ENCODE data around the gene JAG1.

DNA sequence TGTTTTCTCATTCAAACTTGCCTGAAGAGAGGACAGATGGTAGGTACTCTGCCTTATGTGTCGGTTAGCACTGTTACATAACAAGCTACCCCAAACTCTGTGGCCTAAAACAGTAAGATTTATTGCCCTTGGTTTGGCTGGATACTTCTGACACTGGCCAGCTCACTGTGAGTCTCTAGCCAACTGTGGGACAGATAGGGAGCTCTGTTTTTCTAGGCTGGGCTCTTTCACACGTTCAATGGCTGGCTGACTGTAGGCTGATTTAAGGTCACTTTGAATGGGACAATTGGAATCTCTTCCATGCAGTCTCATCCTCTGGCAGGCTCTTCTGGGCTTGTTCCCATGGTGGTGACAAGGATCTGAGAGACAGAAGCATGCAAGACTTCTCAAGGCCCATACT lies 39.4 kb upstream of the JAG1 start:
- TF ChIP-seq, protein P1, sequence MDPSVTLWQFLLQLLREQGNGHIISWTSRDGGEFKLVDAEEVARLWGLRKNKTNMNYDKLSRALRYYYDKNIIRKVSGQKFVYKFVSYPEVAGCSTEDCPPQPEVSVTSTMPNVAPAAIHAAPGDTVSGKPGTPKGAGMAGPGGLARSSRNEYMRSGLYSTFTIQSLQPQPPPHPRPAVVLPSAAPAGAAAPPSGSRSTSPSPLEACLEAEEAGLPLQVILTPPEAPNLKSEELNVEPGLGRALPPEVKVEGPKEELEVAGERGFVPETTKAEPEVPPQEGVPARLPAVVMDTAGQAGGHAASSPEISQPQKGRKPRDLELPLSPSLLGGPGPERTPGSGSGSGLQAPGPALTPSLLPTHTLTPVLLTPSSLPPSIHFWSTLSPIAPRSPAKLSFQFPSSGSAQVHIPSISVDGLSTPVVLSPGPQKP (IDR thresholded peaks at IDR 0.05; ENCODE audit: borderline replicate concordance, low read depth, low read length): no peak
- TF ChIP-seq, protein P2, sequence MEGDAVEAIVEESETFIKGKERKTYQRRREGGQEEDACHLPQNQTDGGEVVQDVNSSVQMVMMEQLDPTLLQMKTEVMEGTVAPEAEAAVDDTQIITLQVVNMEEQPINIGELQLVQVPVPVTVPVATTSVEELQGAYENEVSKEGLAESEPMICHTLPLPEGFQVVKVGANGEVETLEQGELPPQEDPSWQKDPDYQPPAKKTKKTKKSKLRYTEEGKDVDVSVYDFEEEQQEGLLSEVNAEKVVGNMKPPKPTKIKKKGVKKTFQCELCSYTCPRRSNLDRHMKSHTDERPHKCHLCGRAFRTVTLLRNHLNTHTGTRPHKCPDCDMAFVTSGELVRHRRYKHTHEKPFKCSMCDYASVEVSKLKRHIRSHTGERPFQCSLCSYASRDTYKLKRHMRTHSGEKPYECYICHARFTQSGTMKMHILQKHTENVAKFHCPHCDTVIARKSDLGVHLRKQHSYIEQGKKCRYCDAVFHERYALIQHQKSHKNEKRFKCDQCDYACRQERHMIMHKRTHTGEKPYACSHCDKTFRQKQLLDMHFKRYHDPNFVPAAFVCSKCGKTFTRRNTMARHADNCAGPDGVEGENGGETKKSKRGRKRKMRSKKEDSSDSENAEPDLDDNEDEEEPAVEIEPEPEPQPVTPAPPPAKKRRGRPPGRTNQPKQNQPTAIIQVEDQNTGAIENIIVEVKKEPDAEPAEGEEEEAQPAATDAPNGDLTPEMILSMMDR (conservative IDR thresholded peaks at IDR 0.05; ENCODE audit: low read depth, low read length): no peak
- TF ChIP-seq POLR2A (IDR thresholded peaks at IDR 0.05; ENCODE audit: low read depth, low read length) (no peak), RAD21 (IDR thresholded peaks at IDR 0.05; ENCODE audit: low read length) (no peak), MAFK (IDR thresholded peaks at IDR 0.05; ENCODE audit: low read depth, low read length) (no peak), CEBPB (IDR thresholded peaks at IDR 0.05; ENCODE audit: low read depth, low read length) (no peak), MXI1 (IDR thresholded peaks at IDR 0.05; ENCODE audit: borderline replicate concordance, low read depth, low read length) (no peak), MAZ (IDR thresholded peaks at IDR 0.05; ENCODE audit: borderline replicate concordance, low read depth, low read length) (no peak), BHLHE40 (IDR thresholded peaks at IDR 0.05; ENCODE audit: low read depth, low read length) (no peak), RFX5 (IDR thresholded peaks at IDR 0.05; ENCODE audit: low read depth, low read length) (no peak), SMC3 (IDR thresholded peaks at IDR 0.05; ENCODE audit: low read depth, low read length) (no peak)
- TF ChIP-seq, protein P3, sequence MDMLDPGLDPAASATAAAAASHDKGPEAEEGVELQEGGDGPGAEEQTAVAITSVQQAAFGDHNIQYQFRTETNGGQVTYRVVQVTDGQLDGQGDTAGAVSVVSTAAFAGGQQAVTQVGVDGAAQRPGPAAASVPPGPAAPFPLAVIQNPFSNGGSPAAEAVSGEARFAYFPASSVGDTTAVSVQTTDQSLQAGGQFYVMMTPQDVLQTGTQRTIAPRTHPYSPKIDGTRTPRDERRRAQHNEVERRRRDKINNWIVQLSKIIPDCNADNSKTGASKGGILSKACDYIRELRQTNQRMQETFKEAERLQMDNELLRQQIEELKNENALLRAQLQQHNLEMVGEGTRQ (IDR thresholded peaks at IDR 0.05; ENCODE audit: low read depth, low read length): no peak

All from IMR-90 (cell line).